DMS114 treated with DMSO at 0.1 percent for 48 hours (cell line): ENCODE measurements around the gene CCDC24.

ENCODE experiments used
- DNase-seq: peaks from one replicate; lab custom pipeline; 2025; ENCODE audit not compliant: unreplicated experiment; lab: John Stamatoyannopoulos, UW

The CCDC24 gene

GRCh38 chr1:43963006-43963405 lies 28.4 kb upstream of the CCDC24 start:
- DNase-seq, result no peak

DNA sequence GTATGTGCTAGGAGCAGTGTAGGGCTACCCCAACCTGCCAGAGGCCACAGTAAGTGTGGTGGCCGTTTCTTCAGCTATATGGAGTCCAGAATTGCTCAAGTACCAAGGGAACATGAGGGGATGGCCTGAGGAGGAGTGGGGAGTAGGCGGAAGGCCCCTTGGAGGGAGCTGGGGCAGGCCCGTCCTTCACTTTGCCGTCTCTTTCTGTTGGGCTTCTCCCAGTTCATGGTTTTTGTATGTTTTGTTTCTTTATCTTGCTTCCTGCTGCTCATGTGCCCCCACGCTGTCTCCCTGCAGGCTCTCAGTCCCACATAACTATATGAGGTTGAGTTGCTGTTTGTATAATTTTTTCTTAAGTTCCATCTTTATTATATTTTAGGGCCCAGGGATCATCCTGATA lies 27.5 kb upstream of the CCDC24 start:
- no peak for DNase-seq

DNA sequence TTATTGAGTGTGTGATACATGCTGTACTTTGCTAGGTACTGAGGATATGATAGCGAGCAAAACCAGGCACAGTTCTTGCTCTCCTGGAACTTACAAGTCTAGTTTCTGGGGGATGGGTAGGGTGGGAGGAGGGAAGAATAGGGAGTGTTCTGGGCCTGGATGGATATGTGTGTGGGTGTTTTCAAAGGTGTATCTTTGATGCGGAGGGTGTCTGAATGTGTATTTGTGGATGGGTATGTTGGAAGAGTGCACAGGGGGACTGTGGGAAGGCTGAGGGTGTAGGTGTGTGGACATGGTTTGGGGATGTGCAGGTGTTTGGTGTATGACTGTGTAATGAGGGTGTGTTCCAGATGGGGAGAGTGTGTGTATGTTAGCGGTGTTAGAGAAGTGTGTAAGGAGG lies 26.1 kb upstream of the CCDC24 start:
- no peak for DNase-seq

GRCh38 chr1:43968348-43968948 lies 23.0 kb upstream of the CCDC24 start:
- no peak for DNase-seq

GRCh38 chr1:43969416-43969745 lies 22.0 kb upstream of the CCDC24 start:
- DNase-seq, result no peak

DNA sequence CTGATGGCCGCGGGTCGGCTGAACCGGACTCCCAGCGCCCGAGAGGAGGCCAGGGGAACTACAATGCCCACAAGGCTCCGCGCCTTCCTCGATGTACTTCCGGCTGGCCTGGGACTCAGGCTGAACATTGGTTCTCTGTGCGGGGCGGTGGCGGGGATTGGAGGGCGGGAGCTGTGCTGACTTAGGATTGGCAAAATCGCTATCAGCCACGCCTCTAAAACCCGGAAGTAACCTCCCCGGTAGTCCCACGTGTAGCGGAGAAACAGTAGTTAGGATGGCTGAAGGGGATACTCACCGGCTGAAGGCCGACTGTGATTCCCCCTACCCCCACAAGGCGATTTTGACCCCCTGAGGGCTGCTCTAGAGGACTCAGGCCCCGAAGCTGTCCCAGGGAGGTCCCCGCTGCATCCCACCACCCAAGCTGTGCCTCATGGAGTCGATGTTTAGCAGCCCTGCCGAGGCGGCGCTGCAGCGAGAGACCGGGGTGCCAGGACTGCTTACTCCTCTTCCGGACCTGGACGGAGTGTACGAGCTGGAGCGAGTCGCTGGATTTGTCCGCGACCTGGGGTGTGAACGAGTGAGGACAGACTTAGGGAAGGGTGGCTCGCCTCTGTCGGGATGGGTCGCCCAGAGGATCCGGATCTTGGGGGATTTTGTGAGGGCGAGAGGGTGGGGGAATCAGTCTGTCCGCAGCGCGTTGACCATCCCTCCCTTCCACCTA lies 21.5 kb upstream of the CCDC24 start, which contains the start of gene DPH2:
TSS of gene DPH2 (plus strand) at position 265 of the 721 bp plus-strand sequence. CDS start at position 431, 166 bp downstream.
- peak; percentile 97 for DNase-seq

GRCh38 chr1:43970502-43970901 lies 20.9 kb upstream of the CCDC24 start:
- DNase-seq, result no peak

DNA sequence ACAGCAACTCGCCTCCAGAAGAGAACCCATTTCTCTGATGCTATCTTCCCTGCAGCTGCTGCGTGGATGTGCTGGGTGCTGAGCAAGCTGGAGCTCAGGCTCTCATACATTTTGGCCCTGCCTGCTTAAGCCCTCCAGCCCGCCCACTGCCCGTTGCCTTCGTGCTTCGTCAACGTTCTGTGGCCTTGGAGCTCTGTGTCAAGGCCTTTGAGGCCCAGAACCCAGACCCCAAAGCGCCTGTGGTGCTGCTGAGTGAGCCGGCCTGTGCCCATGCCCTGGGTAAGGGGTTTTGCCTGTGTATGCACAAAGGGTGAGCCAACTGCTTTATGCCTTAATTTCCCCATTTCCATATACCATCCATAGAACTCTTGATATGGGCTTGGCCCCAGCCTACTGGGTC lies 20.5 kb upstream of the CCDC24 start:
- DNase-seq, result no peak

DNA sequence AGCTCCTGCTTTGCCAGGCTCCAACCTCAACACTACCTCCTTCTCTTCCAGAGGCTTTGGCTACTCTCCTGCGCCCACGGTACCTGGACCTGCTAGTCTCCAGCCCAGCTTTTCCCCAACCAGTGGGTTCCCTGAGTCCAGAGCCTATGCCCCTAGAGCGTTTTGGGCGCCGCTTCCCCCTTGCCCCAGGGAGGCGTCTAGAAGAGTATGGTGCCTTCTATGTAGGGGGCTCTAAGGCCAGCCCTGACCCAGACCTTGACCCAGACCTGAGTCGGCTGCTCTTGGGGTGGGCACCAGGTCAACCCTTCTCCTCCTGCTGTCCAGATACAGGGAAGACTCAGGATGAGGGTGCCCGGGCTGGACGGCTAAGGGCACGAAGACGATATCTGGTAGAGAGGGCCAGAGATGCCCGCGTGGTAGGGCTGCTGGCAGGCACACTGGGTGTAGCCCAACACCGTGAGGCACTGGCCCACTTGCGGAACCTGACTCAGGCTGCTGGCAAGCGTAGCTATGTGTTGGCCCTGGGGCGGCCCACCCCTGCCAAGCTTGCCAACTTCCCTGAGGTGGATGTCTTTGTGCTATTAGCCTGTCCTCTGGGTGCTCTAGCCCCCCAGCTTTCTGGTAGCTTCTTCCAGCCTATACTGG lies 19.9 kb upstream of the CCDC24 start:
- DNase-seq, result no peak

DNA sequence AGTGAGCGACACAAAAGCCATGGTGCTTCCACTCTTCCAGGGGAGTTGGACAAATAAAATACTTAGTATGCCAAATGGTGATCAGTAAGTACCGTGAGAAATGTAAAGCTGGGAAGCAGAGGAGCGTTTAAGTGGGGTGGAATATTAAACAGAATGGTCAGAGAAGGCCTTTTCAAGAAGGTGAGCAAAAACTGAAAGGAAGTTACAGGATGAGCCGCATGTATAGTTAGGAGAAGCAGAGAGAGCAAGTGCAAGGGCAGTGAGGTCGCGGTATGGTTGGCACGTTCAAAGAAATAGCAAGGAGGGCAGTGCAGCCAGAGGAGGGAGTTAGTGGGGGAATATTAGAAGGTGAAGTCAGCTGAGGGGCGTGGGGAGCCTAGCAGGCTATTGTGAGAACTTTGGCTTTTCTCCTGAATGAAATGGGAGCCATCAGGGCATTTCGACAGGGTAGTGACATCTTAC lies 17.4 kb upstream of the CCDC24 start:
- no peak for DNase-seq

DNA sequence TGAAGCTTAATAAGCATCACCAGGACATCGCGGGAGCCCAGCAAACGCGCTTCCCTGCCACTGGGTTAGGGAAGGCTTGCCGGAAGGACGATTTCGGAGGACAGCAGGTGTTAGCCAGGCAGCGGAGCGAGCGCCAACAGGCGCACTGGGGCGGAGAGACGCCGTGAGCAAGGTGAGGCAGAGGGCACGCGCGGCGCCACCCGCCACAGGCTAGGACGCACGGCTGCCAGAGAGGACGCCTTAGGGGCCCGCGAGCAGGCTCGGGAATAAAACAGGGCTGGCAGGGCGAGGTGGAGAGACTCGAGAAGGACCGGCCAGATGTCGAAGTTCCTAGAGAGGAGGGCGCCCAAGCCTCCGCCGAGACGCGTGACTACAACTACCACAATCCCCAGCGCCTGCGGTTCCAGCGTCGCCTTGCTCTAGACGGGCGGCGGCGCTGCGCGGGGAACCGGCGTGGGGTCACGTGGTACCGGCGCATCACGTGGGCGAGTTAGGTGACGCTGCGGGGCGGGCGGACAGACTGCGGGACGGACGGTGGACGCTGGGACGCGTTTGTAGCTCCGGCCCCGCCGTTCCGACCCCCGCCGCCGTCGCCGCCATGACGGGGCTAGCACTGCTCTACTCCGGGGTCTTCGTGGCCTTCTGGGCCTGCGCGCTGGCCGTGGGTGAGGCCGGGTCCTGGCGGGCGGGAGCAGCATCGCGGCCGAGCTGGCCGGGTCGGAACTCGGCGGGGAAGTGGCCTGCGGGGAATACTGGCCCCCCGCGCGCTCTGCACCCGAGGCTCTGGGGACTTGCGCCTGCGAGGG lies 16.8 kb upstream of the CCDC24 start, which contains the start of gene ATP6V0B:
TSS of gene ATP6V0B (plus strand) at position 518 of the 806 bp plus-strand sequence. CDS start at position 599, 81 bp downstream.
- DNase-seq, result peak; percentile 90

GRCh38 chr1:43975249-43975961 lies 16.0 kb upstream of the CCDC24 start:
- DNase-seq, result no peak

GRCh38 chr1:43976045-43976444 lies 15.4 kb upstream of the CCDC24 start:
- DNase-seq, result no peak

- no peak for DNase-seq
Measured at GRCh38 chr1:43976890-43977289, 14.5 kb upstream of the CCDC24 start.

- DNase-seq, result no peak
Measured at GRCh38 chr1:43977376-43978263, 13.8 kb upstream of the CCDC24 start.

DNA sequence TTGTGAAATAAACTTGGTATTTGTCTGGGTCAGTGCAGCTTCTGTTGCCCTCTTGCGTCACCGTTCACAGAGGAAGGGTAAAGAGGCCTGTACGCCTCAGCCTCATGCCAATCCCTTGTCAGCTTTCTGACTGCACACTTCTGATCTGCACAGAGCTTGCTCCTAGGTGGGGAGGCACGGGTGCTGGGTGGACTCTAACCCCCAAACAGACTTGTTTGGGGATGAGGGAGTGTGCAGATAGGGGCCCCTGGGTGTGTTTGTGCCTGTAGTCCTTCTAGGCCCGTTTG lies 13.2 kb upstream of the CCDC24 start:
- no peak for DNase-seq

- no peak for DNase-seq
Measured at GRCh38 chr1:43978551-43979260, 12.7 kb upstream of the CCDC24 start, which contains the start of gene B4GALT2. Gene B4GALT2, plus strand, starts transcription at chr1:43979210. Its CDS starts 1,951 bp downstream, at chr1:43981161.

- DNase-seq, result no peak
Measured at GRCh38 chr1:43979261-43979527, 12.2 kb upstream of the CCDC24 start.

DNA sequence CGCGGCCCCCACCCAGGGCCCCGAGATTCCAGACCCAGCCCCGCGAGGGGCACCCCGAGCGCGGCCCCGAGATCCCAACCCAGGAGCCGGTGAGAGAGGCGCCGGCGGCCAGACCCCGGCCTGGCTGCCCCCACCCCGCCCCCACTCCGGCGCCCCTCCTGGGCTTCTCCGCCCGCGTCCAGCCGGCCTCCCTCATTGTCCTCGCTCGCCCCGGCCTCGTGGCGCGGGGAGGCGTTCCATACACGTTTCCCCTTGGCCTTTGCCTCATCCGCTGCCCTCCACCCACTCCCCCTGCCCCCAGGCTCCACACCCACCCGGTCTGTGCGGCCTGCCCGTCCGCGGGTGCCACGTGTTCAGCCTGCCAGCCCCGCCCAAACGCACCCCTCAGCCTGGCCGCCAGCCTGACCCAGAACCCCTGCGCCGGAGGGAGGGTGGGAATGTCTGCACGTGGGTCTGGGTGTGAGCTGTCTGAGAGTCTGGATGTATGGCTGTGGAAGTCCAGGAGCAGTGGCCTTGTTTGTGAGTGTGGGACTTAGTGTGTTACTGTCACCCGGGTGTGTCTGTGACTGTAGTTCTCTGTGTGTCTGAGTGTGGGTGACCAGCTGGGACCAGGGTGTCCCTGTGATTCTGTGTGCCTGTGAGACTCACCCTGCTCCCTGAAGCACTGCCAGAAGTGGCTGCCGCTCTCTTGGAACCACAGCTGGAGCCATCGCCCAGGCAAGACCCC lies 11.7 kb upstream of the CCDC24 start:
- no peak for DNase-seq
